ENCODE measurements around the gene BCL2.

Gene BCL2

GRCh38 chr18:63241760-63242159, 77.8 kb downstream of the BCL2 start:
- Histone ChIP-seq H3K4me1 (no peaks in the 10 kb centered on the region), H3K4me3 (ENCODE audit: low read depth, low read length) (no peak overlapping the region), H3K9me3 (no peaks in the 10 kb centered on the region), H3K27me3 (no peaks in the 10 kb centered on the region), H3K36me3 (no peaks in the 10 kb centered on the region)
- DNase-seq: no peak
- no peak for TF ChIP-seq CTCF (IDR thresholded peaks at IDR 0.05; ENCODE audit: low read depth, low read length)

GRCh38 chr18:63241317-63241712, 78.3 kb downstream of the BCL2 start:
- Histone ChIP-seq H3K4me1 (no peaks in the 10 kb centered on the region), H3K27me3 (no peaks in the 10 kb centered on the region), H3K4me3 (ENCODE audit: low read depth, low read length) (no peak overlapping the region), H3K9me3 (no peaks in the 10 kb centered on the region), H3K36me3 (no peaks in the 10 kb centered on the region)
- no peak for TF ChIP-seq CTCF (IDR thresholded peaks at IDR 0.05; ENCODE audit: low read depth, low read length)
- DNase-seq: no peak

- Histone ChIP-seq H3K27me3 (no peaks in the 10 kb centered on the region), H3K4me3 (ENCODE audit: low read depth, low read length) (no peak overlapping the region), H3K4me1 (no peaks in the 10 kb centered on the region), H3K36me3 (no peaks in the 10 kb centered on the region), H3K9me3 (no peaks in the 10 kb centered on the region)
- no peak for TF ChIP-seq CTCF (IDR thresholded peaks at IDR 0.05; ENCODE audit: low read depth, low read length)
- no peak for DNase-seq
Observed at GRCh38 chr18:63240531-63241316, 78.8 kb downstream of the BCL2 start.

GRCh38 chr18:63238693-63239075, 80.9 kb downstream of the BCL2 start:
- no peaks in the 10 kb centered on the region for H3K4me1 ChIP-seq
- H3K4me3 ChIP-seq (ENCODE audit: low read depth, low read length): no peak overlapping the region
- no peak for TF ChIP-seq CTCF (IDR thresholded peaks at IDR 0.05; ENCODE audit: low read depth, low read length)
- no peaks in the 10 kb centered on the region for H3K9me3 ChIP-seq
- no peaks in the 10 kb centered on the region for H3K27me3 ChIP-seq
- H3K36me3 ChIP-seq: no peaks in the 10 kb centered on the region
- DNase-seq: no peak

- no peaks in the 10 kb centered on the region for H3K9me3 ChIP-seq
- H3K4me1 ChIP-seq: no peaks in the 10 kb centered on the region
- H3K4me3 ChIP-seq (ENCODE audit: low read depth, low read length): no peak overlapping the region
- DNase-seq: no peak
- H3K27me3 ChIP-seq: no peaks in the 10 kb centered on the region
- H3K36me3 ChIP-seq: no peaks in the 10 kb centered on the region
- no peak for TF ChIP-seq CTCF (IDR thresholded peaks at IDR 0.05; ENCODE audit: low read depth, low read length)
Observed at GRCh38 chr18:63237881-63238692, 81.5 kb downstream of the BCL2 start.

All from BE2C (cell line).